ENCODE data around the gene AQP7.
"Not testable (repeated sequence)": the region's sequence is repeated elsewhere in the genome, so short reads cannot be mapped to it uniquely, and the experiment has no call there.

AQP7 gene

DNA sequence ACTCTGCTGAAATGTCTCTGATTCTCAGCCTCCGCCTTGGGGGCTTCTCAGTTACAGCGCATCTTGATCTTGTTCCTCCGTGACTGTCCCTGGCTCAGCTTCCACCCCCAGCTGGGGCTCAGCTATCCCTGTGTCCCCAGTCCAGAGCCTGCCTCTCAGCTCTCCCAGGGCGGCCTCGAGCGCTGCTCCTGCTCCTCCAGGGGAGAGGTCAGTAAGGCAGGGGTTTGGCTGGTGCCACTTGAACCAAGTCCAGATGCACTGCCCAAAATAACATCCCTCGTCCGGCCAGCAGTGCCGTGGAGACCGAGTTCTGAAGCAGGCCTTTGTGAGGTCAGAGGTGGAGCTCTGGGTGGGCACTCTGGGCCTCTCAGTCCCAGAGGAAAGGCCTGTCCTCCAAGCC is at the start of gene AQP7:
TSS of gene AQP7 (minus strand) at position 198 of the 400 bp plus-strand sequence. CDS start 1,306 bp downstream, outside the sequence.
- not testable (repeated sequence) for DNase-seq (ENCODE audit: low read depth)

DNA sequence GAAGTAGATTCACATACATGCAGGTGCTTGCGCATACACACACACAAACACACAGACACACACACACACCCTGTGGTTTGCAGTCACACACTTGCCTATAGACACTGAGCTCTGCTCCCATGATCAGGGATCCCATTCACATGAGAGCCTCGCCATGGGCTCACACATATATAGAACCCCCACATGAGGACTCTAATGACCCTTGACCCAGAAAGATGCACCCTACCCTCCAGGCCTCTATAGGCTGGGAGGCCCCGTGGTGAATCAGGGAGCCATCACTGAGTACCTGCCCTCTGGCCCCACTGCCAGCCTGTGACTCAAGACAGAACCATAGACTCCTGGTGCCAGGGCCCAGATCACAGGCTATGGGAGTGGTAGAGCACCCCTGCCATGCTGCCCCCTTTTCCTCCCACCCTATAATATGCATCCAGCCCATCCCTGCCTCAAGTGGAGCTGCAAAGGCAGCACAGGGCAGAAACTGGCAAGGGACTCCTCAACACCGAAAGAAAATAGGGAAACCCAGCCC is 48.3 kb upstream of the AQP7 start:
- DNase-seq (ENCODE audit: low read depth): no peak

DNA sequence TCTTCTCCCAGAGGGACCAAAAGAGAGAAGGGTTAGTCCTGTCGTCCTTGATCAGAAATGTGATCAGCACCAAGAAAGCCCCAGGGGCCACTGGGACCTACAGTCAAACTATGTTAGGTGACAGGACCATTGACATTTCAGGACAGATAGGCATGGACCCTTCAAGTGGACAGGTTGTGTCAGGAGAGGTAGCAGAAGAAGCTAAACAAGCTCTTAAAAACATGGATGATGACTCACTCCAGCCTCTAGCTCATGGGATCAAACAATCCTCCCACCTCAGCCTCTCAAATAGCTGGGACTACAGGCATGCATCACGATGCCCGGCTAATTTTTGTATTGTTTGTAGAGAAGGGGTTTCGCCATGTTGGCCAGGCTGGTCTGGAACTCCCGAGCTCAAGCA is 47.3 kb upstream of the AQP7 start:
- no peak for DNase-seq (ENCODE audit: low read depth)

DNA sequence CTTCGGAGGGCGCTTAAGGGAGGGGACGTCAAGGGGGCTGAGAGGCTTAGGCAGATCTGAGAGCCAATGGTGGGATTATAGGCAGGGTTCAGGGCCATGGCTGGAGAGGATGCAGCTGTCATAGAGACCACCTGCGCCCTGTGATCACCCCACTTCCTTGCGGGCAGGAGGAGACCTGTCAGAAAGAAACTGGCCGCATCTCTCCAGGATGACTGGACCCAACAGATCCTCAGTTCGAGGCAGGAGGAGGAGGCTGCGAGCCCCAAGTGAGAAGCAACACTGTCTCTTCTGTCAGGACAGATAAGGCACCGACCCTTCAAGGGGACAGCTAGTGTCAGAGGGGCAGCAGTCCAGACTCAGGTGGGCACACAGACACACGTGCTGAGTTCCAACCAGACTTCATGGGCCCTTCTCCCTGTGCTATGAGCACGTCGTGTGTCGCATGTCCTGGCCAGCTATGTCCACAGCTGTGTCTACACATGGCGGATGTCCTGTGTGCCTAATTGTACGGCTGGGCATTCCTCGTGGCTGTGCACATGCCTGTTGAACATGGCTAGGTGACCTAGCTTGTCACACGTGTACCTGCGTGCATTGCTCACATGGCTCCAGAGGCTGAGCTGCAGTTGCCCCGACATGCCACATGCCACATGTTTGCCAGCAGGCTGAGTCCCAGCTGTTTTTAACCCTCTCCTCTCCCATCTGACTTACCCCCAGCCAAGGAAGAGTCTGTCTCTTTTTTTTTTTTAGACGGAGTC is 45.6 kb upstream of the AQP7 start:
- no peak for DNase-seq (ENCODE audit: low read depth)

DNA sequence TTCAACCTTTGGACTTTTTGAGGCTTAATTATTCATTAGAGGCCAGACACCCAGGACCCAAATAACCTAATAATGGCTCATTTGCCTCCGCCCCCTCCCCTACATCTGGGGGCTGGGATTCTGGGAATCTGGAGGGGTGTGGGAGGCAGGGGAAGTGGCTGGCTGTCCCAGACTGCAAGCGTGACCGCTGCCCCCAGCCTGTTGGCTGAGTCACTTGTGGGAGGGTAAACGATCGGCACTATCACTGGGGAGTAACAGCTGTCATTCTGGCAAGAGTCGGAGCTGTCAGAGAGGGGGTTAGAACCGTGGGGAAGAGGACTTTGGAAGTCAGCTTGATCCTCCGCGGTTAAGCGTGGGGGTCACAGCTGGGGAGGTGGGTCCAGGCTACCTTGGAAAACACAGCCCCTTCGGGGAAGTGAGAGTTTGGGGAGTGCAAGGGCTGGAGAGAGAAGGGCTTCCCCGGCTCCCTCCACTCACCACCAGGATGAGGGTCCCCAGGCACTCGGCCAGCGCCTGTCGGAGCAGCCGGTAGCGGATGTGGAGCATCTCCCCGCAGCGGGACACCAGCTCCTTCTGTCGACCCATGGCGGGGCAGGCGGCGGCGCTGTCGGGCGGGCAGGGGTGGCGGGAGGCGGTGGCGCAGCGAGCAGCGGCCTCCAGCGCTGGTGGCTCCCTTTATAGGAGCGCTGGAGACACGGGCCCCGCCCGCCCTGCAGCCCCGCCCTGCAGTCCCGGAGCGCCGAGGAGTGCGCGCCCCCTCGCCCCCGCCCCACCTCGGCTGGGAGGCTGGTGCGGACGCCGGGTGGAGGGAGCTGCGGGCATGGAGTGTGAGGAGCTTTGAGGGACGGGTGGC is 44.8 kb upstream of the AQP7 start, which contains the start of gene AQP3:
TSS of gene AQP3 (minus strand) at position 648 of the 853 bp plus-strand sequence. CDS start at position 585, 63 bp downstream.
- peak; percentile 24 for DNase-seq (ENCODE audit: low read depth)

DNA sequence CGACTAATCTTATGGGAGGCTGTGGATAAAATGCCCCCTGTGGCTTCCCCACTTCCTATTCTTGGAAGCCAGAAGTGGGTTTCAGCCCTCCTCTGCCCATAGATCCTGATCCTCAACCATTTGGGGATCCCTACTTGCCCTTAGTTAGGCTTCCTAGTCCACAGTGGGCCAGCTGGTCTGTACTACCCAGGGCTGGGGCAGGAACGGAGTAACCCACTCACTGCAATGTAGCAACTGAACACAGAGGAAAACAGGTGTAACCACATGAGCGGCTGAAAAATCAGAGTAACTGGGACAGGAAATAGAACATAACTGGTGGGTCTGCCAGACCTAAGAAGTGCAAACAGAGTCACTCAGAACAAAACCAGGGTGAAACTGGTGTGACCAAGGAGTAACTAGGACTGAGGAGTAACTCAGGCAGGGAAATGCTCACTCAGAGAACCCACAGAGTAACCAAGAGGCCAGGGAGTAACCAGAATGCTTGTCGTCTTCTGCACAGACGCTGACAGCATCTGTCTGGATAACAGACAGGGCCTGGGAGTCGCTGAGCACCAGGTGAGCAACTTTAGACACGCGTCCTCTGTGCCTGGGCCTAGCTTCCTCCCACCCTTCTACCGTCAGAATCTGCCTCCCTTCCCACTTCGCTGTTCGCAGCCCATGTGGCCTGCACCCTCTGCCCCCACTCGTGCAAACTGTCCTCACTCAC is 44.0 kb upstream of the AQP7 start:
- no peak for DNase-seq (ENCODE audit: low read depth)

DNA sequence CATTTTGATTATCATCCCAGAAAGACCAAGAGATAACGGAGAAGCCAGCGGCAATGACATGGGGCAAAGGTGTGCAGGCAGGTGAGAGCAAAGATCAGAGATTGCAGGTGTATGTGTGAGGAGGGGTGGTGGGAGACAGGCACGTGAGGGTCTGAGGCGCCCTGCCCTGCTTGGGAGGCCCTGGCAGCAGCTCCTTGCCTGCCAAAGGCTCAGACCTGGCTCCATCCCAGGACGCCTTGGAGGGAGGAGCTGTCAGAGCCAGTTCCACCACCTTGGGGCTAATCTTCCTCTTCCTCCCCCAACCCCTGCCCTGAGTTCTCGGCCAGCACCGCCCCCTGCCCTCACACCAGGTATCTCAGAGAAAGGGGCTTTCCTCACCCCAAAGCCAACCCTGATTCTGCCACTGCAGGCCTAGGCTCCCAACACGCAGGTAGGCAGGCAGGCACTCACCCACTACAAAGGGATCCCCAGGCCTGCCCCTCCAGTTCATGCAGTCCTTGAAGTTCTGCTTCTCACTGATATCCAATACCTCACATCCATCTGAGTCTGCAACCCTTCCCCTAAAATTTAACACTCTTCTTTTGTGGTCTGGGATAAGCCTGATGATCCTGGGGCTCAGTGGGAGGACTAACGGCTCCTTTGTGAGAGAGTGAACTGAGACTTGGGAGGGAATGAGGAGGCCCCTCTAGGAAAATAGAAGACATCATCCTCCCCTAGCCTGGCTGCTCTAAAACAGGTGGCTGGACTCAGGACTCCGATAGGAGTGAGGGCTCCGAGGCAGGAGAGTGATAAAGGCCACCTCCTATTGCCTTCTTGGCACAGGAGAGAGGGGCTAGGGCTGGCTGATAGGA is 43.2 kb upstream of the AQP7 start:
- DNase-seq (ENCODE audit: low read depth): no peak

DNA sequence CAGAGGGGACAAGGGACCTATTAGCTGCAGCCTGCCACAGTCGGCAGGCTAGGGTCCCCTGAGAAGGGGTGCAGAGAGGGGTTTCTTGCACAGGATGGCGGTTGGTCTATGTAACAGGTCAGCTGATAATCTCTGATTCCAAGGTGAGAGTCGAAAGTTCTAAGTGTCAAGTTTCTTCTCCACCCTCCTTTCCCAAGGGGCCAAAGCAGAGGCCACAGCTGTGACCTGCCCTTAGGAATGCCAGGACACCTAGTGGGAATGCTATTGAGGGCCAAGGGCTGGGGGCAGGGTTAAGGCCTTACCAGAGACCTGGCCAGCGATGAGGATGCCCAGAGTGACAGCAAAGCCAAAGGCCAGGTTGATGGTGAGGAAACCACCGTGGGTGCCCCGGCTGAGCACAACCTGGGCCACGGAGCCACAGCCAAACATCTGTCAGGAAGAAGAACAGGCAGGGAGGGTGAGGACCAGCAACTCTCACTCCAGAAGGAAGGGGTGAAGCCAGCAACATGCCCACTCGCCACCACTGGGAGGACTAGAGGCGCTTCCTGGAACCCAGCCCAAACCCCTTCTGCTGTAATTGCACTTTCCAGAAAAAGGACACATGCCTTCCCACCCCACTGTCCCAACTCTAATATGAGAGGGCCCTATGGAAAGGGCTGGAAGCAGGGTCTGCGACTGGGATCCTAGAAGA is 41.2 kb upstream of the AQP7 start:
- no peak for DNase-seq (ENCODE audit: low read depth)

DNA sequence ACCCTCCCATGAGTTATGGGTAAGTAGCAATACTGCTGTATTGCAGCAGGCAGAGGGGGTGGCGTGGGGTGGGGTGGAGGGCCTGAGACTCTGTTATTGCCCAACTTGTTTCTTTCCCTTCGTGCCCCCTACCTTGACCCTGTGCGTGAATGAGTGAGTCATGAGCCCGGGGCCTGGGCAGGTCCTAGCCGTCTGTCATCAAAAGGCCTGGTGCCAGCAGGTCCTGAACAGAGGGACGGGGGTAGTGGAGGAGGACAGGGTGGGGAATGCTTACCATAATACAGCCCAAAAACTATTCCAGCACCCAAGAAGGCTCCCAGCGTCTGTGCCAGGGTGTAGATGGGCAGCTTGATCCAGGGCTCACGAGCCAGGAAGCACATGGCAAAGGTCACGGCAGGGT is 40.7 kb upstream of the AQP7 start:
- DNase-seq (ENCODE audit: low read depth): no peak

DNA sequence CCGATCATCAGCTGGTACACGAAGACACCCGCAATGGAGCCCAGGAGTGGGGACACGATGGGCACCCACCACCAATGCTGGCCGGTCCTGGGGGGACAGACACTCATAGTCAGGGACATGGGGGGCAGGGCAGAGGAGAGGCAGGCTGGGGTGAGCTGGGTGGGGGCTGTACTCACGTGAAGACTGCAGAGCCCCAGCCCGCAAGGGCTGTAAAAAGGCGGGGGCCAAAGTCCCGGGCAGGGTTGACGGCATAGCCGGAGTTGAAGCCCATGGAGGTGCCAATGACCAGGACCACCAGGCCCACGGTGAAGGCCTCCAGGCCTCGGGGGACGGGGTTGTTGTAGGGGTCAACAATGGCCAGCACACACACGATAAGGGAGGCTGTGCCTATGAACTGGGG is 39.8 kb upstream of the AQP7 start:
- DNase-seq (ENCODE audit: low read depth): no peak

DNA sequence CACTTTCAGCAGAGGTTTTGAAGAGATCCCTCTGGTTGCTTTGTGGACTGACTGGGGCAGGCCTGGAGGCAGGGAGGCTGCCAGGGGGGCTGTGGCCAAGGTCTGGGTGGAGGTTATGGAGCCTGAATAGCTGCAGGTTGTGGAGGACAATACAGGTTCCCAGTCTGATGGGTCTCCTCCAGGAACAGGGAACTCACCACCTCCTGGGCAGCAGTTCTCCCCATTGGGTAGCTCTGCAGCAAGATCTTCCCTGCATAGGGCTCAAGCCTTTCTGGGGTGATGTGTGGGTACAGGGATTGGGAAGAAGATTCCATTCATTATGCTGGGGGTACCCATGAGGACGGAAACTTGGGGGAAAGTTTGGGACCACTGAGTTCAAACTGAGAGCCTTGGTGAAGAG is 38.2 kb upstream of the AQP7 start:
- DNase-seq (ENCODE audit: low read depth): no peak

DNA sequence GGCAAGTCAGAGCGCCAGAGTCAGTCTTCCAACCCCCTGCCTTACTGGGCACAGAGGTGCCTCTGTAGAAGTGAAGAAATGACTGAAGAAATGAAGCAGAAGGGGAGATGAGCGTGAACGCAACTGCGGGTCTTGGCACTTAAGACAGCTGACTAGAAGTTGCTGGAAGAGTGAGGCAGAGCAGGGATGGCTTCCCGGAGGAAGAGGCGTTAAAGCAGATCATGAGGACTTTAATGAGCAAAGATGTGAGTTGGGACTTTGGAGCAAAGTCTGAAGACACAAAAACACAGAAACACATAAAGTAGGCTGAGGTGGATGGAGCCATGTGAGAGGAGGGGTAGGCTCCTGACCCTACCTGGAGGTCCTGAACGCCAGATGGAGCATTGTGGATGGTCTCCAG is 37.8 kb upstream of the AQP7 start:
- no peak for DNase-seq (ENCODE audit: low read depth)

DNA sequence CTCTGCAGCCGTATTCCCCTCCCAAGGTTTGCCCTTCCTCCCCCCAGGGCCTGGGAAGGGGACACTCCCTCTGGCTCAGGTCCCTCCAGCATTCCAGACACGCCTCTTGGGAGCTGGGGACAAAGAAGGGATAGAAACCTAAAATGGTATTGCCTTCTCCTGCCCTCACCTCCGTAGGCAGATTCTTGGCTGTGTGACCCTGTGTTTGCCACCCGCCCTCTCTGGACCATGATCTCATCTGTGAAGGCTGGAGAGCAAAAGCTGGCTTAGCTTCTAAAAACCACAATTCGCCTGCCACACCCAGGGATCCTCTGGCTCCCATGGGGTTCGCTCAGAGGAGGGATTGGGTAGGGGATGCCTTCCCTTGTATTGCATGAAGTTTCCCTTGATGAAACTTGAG is 37.4 kb upstream of the AQP7 start:
- peak; percentile 23 for DNase-seq (ENCODE audit: low read depth)

DNA sequence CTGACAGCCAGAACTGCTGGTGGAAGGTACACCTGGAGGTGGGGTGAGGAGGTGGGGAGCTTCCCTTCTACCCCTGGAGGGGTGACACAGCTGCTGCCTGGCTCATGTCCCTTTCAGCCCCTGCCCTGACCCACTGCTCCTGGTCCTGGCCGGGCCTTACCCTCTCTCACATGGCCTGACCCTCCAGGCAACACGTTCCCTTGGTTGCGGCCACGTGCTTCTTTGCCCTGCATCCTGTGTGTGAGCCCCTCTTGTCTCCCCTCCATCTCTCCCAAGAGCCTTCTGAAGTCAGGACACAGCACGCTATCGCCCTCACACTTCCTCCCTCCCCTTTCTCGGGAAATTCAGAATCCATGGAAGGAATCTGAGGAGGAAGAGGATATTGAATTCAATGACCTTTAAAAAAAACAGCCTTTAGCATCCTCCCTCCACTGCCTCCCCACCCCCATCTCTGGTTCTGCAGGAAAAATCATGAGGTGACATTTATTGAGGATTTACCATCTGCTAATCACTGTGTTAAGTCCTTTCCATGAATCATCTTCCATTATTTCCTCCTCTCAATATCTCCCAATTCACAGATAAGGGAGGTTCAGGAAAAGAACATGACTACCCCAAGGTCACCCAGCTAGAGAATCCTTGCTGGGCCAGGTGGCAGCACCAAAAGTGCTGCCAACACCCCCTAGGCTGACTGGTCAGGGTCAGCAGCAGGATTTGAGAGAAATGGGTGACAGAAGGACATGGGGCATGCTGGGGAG is 36.7 kb upstream of the AQP7 start:
- no peak for DNase-seq (ENCODE audit: low read depth)

DNA sequence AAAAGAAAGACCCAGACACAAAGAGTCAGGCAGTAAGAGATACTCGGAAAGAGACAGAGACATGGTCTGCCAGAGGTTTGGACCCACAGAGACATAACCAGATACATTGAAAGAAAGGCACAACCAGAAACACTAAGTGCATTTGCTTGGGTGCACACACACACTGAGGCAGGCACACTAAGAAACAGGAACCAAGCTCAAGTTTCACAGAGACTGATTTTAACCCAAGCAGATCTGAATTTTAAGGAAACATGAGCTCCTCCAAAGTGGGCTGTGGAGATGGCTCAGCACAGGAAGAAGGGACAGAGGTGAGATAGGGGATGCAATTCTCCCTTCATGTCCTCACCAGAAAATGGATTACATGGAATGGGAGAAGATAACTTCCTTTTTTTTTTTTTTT is 35.5 kb upstream of the AQP7 start:
- DNase-seq (ENCODE audit: low read depth): no peak

DNA sequence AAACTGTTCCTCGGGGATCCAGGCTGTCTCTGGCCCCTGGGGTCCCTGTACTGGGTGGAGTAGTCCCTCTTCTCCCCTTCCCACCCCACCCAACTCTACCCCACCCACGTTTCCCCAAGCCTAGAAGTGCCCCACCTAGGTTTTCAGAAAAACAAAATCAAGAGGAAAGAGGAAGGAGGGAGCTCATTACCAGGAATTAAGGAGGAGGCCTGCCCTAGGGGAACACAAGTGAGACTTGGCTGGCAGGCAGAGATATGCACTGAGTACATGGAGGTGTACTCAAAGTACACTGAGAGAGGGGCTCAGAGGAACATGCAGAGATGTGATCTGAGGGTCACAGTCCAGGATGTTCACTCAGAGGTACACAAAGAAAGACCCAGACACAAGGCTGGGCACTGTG is 34.8 kb upstream of the AQP7 start:
- DNase-seq (ENCODE audit: low read depth): no peak

DNA sequence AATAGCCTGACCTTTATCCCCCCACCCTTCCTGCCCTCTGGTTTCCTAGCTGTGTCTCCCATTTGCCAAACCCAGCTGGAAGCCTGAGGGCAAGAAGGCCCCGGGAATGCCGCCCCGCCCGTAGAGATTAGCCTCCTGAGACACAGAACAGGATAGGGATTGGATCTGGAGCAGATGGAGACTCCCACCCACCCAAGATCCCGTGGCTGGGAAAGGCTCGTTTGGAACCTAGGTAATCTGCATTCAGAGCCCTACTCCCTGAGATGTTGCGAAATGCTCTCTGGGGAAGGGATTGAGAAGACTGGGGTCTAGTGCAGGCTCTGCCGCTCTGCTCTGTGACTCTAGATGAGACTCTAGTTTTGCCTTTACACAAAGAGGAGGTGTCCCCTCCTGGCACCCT is 34.1 kb upstream of the AQP7 start:
- no peak for DNase-seq (ENCODE audit: low read depth)

DNA sequence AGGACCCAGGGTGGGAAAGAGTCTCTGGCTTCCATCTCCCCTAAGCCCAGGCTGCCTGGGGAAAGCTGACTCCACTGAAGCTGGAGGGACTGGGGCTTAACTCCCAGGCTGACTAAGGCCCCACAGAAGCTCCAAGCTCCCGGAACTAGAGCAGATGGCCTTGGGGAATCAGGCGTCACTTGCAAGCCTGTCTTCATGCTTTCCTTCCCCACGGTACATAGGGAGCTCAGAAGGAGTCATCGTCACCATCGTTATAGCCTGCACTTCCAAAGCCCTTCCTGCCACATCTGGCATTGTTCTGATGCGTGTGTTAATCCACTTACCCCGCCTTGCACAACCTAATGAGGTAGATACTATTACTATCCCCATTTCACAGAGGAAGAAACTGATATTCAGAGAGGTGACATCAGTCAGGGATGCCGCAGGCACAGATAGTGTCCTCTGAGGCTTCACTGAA is 33.5 kb upstream of the AQP7 start:
- no peak for DNase-seq (ENCODE audit: low read depth)

DNA sequence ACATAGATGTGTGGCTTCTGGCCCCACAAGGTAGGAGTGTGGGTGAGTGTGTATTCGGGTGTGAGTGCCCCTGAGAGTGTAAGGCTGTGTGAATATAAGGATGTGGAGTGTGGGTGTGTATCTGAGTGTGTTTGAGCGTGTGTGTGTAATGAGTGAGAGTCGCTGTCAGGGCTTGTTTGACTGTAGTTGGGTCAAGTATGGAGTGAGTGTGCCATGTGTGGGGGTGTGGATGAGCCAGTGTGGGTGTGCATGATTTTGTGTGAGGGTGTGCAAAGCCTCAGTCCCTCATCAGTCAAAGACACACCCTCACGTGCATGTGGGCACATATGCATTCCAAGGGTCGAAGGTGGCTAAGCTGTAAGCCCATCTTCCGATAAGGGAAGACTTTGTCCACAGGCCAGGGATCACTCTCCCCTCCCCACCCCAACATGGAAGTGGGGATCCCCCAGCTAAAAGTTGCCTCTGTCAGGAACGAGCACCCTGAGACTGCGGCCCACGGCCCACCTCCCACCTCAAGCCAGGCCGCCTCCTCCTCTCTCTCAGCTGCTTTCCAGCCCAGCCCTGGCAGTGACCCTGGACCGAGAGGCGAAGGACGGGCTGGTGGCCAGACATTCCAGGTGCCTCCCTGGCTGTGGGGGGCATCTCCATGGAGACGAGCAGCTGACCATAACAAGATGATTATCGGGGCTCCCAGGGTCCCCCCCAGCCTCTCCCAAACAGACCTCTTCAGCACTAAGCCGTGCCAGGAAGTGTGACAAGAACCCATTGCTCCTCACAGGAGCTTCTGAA is 32.1 kb upstream of the AQP7 start:
- no peak for DNase-seq (ENCODE audit: low read depth)

All from stromal cell of bone marrow (primary cell).